H9 (cell line): Measurements from ENCODE around the gene RALGAPA2. TPM values are rescaled to one million over a fixed set of nuclear protein-coding genes. Genes with fewer than 3 reads are reported as not detected.

ENCODE experiments used
- DNase-seq: peaks from one replicate; pipeline ENCODE4 v3.0.0-alpha.2; 2017
- H2AFZ ChIP-seq: one replicate; pipeline ENCODE4 v1.6.1; 2013; ENCODE audit warnings: mild to moderate bottlenecking, low read length, control low read depth, moderate library complexity
- H2AK5ac ChIP-seq: 2 replicates; pipeline ENCODE4 v1.6.1; 2013; ENCODE audit warnings: low read length, control low read depth, mixed read lengths; ENCODE audit not compliant: insufficient read length
- H2BK120ac ChIP-seq: one replicate; pipeline ENCODE4 v1.6.1; 2013; ENCODE audit warnings: low read depth, mild to moderate bottlenecking, low read length, control low read depth, inconsistent platforms; ENCODE audit not compliant: poor library complexity, severe bottlenecking
- H2BK12ac ChIP-seq: 2 replicates; pipeline ENCODE4 v1.6.1; 2013; ENCODE audit warnings: low read length, control low read depth, mixed read lengths, low read depth; ENCODE audit not compliant: insufficient read length
- H2BK15ac ChIP-seq: 2 replicates; pipeline ENCODE4 v1.6.1; 2013; ENCODE audit warnings: low read depth, low read length, control low read depth
- H2BK20ac ChIP-seq: one replicate; pipeline ENCODE4 v1.6.1; 2013; ENCODE audit warnings: low read depth, mild to moderate bottlenecking, low read length, control low read depth, inconsistent platforms; ENCODE audit not compliant: poor library complexity, severe bottlenecking
- H2BK5ac ChIP-seq: 2 replicates; pipeline ENCODE4 v1.6.1; 2013; ENCODE audit warnings: low read length, control low read depth, mixed read lengths; ENCODE audit not compliant: insufficient read length
- H3K14ac ChIP-seq: 2 replicates; pipeline ENCODE4 v1.6.1; 2013; ENCODE audit warnings: low read length, control low read depth; ENCODE audit not compliant: insufficient read depth
- H3K18ac ChIP-seq: 2 replicates; pipeline ENCODE4 v1.6.1; 2013; ENCODE audit warnings: low read depth, mild to moderate bottlenecking, mixed read lengths, low read length, control low read depth; ENCODE audit not compliant: insufficient read length
- H3K23ac ChIP-seq: 2 replicates; pipeline ENCODE4 v1.6.1; 2013; ENCODE audit warnings: low read length, control low read depth, mixed read lengths, low read depth; ENCODE audit not compliant: insufficient read length
- H3K23me2 ChIP-seq: 2 replicates; pipeline ENCODE4 v1.6.1; 2013; ENCODE audit warnings: low read depth, mild to moderate bottlenecking, mixed read lengths, low read length, control low read depth; ENCODE audit not compliant: insufficient read length, poor library complexity, severe bottlenecking
- H3K27ac ChIP-seq: 2 replicates; pipeline ENCODE4 v1.5.1; 2013; ENCODE audit warnings: low read length, control low read depth, mixed read lengths, low read depth; ENCODE audit not compliant: insufficient read length
- H3K27me3 ChIP-seq: 2 replicates; pipeline ENCODE4 v1.6.1; 2013; ENCODE audit warnings: low read length, control low read depth, inconsistent platforms; ENCODE audit not compliant: insufficient read depth
- H3K4ac ChIP-seq: 2 replicates; pipeline ENCODE4 v1.6.1; 2013; ENCODE audit warnings: low read depth, mild to moderate bottlenecking, control low read depth, inconsistent platforms, low read length, moderate library complexity
- H3K4me1 ChIP-seq: 2 replicates; pipeline ENCODE4 v1.6.1; 2013; ENCODE audit warnings: low read length, control low read depth, inconsistent platforms; ENCODE audit not compliant: insufficient read depth
- H3K4me2 ChIP-seq: 2 replicates; pipeline ENCODE4 v1.6.1; 2013; ENCODE audit warnings: low read length, control low read depth, mixed read lengths; ENCODE audit not compliant: insufficient read length, insufficient read depth
- H3K56ac ChIP-seq: 2 replicates; pipeline ENCODE4 v1.6.1; 2013; ENCODE audit warnings: low read depth, mild to moderate bottlenecking, mixed read lengths, low read length, control low read depth; ENCODE audit not compliant: insufficient read length
- H3K79me1 ChIP-seq: 2 replicates; pipeline ENCODE4 v1.6.1; 2013; ENCODE audit warnings: low read depth, mild to moderate bottlenecking, moderate library complexity, low read length, control low read depth, inconsistent platforms; ENCODE audit not compliant: insufficient read depth, poor library complexity, severe bottlenecking
- H3K79me2 ChIP-seq: 2 replicates; pipeline ENCODE4 v1.6.1; 2013; ENCODE audit warnings: low read length, control low read depth, inconsistent platforms; ENCODE audit not compliant: insufficient read depth
- H3K9ac ChIP-seq: 2 replicates; pipeline ENCODE4 v1.6.1; 2013; ENCODE audit warnings: low read length, control low read depth, mixed read lengths; ENCODE audit not compliant: insufficient read length; ENCODE audit errors: extremely low read depth
- H3K9me3 ChIP-seq: one replicate; pipeline ENCODE4 v1.6.1; 2013; ENCODE audit warnings: low read depth, low read length, inconsistent platforms; ENCODE audit not compliant: control insufficient read depth
- H3T11ph ChIP-seq: one replicate; pipeline ENCODE4 v1.6.1; 2013; ENCODE audit warnings: mild to moderate bottlenecking, low read length, control low read depth, inconsistent platforms
- H4K20me1 ChIP-seq: one replicate; pipeline ENCODE4 v1.6.1; 2013; ENCODE audit not compliant: control insufficient read depth, insufficient read length, insufficient read depth
- H4K5ac ChIP-seq: 2 replicates; pipeline ENCODE4 v1.6.1; 2013; ENCODE audit warnings: low read depth, mild to moderate bottlenecking, mixed read lengths, low read length, control low read depth; ENCODE audit not compliant: insufficient read length
- H4K8ac ChIP-seq: replicated peaks from 2 replicates; pipeline ENCODE4 v1.6.1; 2013; ENCODE audit warnings: low read length, control low read depth, mixed read lengths, low read depth; ENCODE audit not compliant: insufficient read length
- H4K91ac ChIP-seq: 2 replicates; pipeline ENCODE4 v1.6.1; 2013; ENCODE audit warnings: low read depth, mild to moderate bottlenecking, moderate library complexity, mixed read lengths, low read length, control low read depth; ENCODE audit not compliant: insufficient read length
- H3K27ac Mint-ChIP-seq, 3 experiments: 2 replicates in 2 of 3; 3 replicates in 1 of 3; pipeline ENCODE4 v1.8.0; 2020 to 2021; ENCODE audit warnings: mixed read lengths in 3 of 3, mild to moderate bottlenecking in 1 of 3, moderate library complexity in 1 of 3
- H3K27me3 Mint-ChIP-seq: 2 replicates; pipeline ENCODE4 v1.8.0; 2021; ENCODE audit warnings: low read depth, mild to moderate bottlenecking, moderate library complexity, mixed read lengths
- H3K36me3 Mint-ChIP-seq, 3 experiments: 2 replicates in 2 of 3; 3 replicates in 1 of 3; pipeline ENCODE4 v1.8.0; 2020 to 2021; ENCODE audit warnings: low read depth in 3 of 3, mixed read lengths in 3 of 3; ENCODE audit not compliant: insufficient read depth in 1 of 3
- H3K4me1 Mint-ChIP-seq, 2 experiments: 2 replicates each; pipeline ENCODE4 v1.8.0; 2020; ENCODE audit warnings: mixed read lengths in 2 of 2
- H3K4me3 Mint-ChIP-seq, 2 experiments: 2 replicates in 1 of 2; 3 replicates in 1 of 2; pipeline ENCODE4 v1.8.0; 2020 to 2021; ENCODE audit warnings: mild to moderate bottlenecking in 2 of 2, mixed read lengths in 2 of 2, moderate library complexity in 1 of 2
- H3K9me3 Mint-ChIP-seq, 2 experiments: 2 replicates in 1 of 2; 3 replicates in 1 of 2; pipeline ENCODE4 v1.8.0; 2020; ENCODE audit warnings: mild to moderate bottlenecking in 2 of 2, mixed read lengths in 2 of 2, moderate library complexity in 1 of 2
- WGBS: extraction: QIAGEN DNeasy Blood & Tissue Kit; methylation state at CpG from one replicate; pipeline ENCODE4 v1.1.7; 2013; ENCODE audit warnings: missing lambda C conversion rate, low lambda C conversion rate, mixed read lengths; ENCODE audit not compliant: insufficient read length; ENCODE audit errors: extremely low coverage; 5-methylcytosine and 5-hydroxymethylcytosine counted together
- total RNA-seq: library from RNA; stranded (reverse); gene quantifications from 2 replicates; pipeline ENCODE4 v1.2.1, GENCODE V29; 2021
- TF ChIP-seq, protein P1 (sequence below): fragments of 200-600 bp; sonication (generic); conservative IDR thresholded peaks from 3 replicates; pipeline ENCODE4 v1.8.0; 2021; ENCODE audit warnings: antibody characterized with exemption, mild to moderate bottlenecking

The RALGAPA2 gene
- total RNA-seq, 1 experiment from 2014 or later = 16.6 TPM

- Mint-ChIP-seq H3K4me3 (no peak overlapping the region; a peak in 1 of 5 replicates), H3K27me3 (no peaks in the 10 kb centered on the region), H3K27ac (peak overlapping the region; percentile 24 to 94 (median 32); a peak in 2 of 7 replicates), H3K4me1 (peaks cover 36 to 47% of the 10 kb centered on the region in 2 experiments), H3K36me3 (no peaks in the 10 kb centered on the region; a peak in 2 of 7 replicates), H3K9me3 (no peaks in the 10 kb centered on the region)
- Histone ChIP-seq H4K5ac (no peak overlapping the region), H2BK20ac (no peak overlapping the region), H3K18ac (peak overlapping the region; percentile 62), H2AK5ac (no peak overlapping the region), H2BK5ac (no peak overlapping the region), H3K23me2 (no peaks in the 10 kb centered on the region), H3T11ph (no peak overlapping the region), H4K20me1 (no peaks in the 10 kb centered on the region), H2BK15ac (no peak overlapping the region), H3K9ac (no peak overlapping the region), H3K4me1 (peaks cover 9% of the 10 kb centered on the region; the same call in 1 of the 2 replicates), H4K8ac (no peak overlapping the region), H3K9me3 (no peaks in the 10 kb centered on the region), H3K27me3 (no peaks in the 10 kb centered on the region), H3K79me1 (no peaks in the 10 kb centered on the region), H3K14ac (peak overlapping the region; percentile 24; the same call in 1 of the 2 replicates), H3K56ac (no peak overlapping the region), H3K27ac (peak overlapping the region; percentile 30), H3K23ac (no peak overlapping the region), H2BK12ac (no peak overlapping the region), H3K4me2 (no peak overlapping the region), H2AFZ (no peak overlapping the region), H4K91ac (no peak overlapping the region), H3K4ac (no peak overlapping the region), H2BK120ac (no peak overlapping the region), H3K79me2 (no peaks in the 10 kb centered on the region)
- no CpG with 5 or more reads among the region's 14 CpGs for WGBS
- TF ChIP-seq, protein P1, sequence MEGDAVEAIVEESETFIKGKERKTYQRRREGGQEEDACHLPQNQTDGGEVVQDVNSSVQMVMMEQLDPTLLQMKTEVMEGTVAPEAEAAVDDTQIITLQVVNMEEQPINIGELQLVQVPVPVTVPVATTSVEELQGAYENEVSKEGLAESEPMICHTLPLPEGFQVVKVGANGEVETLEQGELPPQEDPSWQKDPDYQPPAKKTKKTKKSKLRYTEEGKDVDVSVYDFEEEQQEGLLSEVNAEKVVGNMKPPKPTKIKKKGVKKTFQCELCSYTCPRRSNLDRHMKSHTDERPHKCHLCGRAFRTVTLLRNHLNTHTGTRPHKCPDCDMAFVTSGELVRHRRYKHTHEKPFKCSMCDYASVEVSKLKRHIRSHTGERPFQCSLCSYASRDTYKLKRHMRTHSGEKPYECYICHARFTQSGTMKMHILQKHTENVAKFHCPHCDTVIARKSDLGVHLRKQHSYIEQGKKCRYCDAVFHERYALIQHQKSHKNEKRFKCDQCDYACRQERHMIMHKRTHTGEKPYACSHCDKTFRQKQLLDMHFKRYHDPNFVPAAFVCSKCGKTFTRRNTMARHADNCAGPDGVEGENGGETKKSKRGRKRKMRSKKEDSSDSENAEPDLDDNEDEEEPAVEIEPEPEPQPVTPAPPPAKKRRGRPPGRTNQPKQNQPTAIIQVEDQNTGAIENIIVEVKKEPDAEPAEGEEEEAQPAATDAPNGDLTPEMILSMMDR = no peak
- DNase-seq = no peak
These were observed 219.7 kb downstream of the RALGAPA2 start for GRCh38 chr20:20492521-20493332.
